Activated CD4-positive, alpha-beta T cell treated with anti-CD3 and anti-CD28 coated beads, Interleukin-2, Interleukin-4, amounts not matched to agents 100 ng/mL and 50 ng/mL, durations not matched to agents 16 hours and 8 hours (primary cell): ENCODE data around the gene SORT1.

ENCODE experiments used
- DNase-seq: peaks from one replicate; pipeline ENCODE4 v3.0.0-alpha.2; 2020; ENCODE audit warnings: low spot score

SORT1 gene

GRCh38 chr1:109272831-109273547 lies 124.7 kb downstream of the SORT1 start:
- no peak for DNase-seq

- DNase-seq = no peak
Measured at GRCh38 chr1:109272021-109272799, 125.5 kb downstream of the SORT1 start.

- no peak for DNase-seq
Measured at GRCh38 chr1:109271458-109271857, 126.3 kb downstream of the SORT1 start.

GRCh38 chr1:109270623-109271317 lies 126.9 kb downstream of the SORT1 start:
- no peak for DNase-seq

- no peak for DNase-seq
Measured at GRCh38 chr1:109269981-109270622, 127.6 kb downstream of the SORT1 start.

- no peak for DNase-seq
Measured at GRCh38 chr1:109269212-109269980, 128.3 kb downstream of the SORT1 start.

- no peak for DNase-seq
Measured at GRCh38 chr1:109268431-109269211, 129.1 kb downstream of the SORT1 start.

- no peak for DNase-seq
Measured at GRCh38 chr1:109267743-109268300, 129.9 kb downstream of the SORT1 start.

- no peak for DNase-seq
Measured at GRCh38 chr1:109266965-109267364, 130.8 kb downstream of the SORT1 start.

GRCh38 chr1:109265741-109266330 lies 131.9 kb downstream of the SORT1 start:
- no peak for DNase-seq

GRCh38 chr1:109265016-109265415 lies 132.7 kb downstream of the SORT1 start:
- no peak for DNase-seq

- no peak for DNase-seq
Measured at GRCh38 chr1:109264379-109264755, 133.4 kb downstream of the SORT1 start.

GRCh38 chr1:109263597-109264378 lies 133.9 kb downstream of the SORT1 start:
- peak; percentile 80 for DNase-seq

GRCh38 chr1:109263234-109263596 lies 134.5 kb downstream of the SORT1 start:
- no peak for DNase-seq

- DNase-seq = no peak
Measured at GRCh38 chr1:109262231-109263055, 135.3 kb downstream of the SORT1 start.

GRCh38 chr1:109261578-109261977 lies 136.1 kb downstream of the SORT1 start:
- DNase-seq = no peak

GRCh38 chr1:109261006-109261405 lies 136.7 kb downstream of the SORT1 start:
- no peak for DNase-seq
